HPDE6-E6E7 (cell line): ENCODE results near the gene CDK15.
"Not testable (repeated sequence)": the region's sequence is repeated elsewhere in the genome, so short reads cannot be mapped to it uniquely, and the experiment has no call there.

Experiments
- DNase-seq: peaks from one replicate; pipeline ENCODE4 v3.0.0; 2011; ENCODE audit warnings: missing footprints; ENCODE audit errors: extremely low spot score

The CDK15 gene

GRCh38 chr2:201806442-201807170 lies at the start of gene CDK15:
Gene CDK15, plus strand, starts transcription at chr2:201806537. Its CDS starts 128 bp downstream, at chr2:201806665.
- DNase-seq: no peak

- DNase-seq: no peak
Observed at GRCh38 chr2:201758234-201758633, 48.1 kb upstream of the CDK15 start.

- no peak for DNase-seq
Observed at GRCh38 chr2:201758873-201759272, 47.5 kb upstream of the CDK15 start.

GRCh38 chr2:201759567-201759966 lies 46.8 kb upstream of the CDK15 start:
- DNase-seq: no peak

- no peak for DNase-seq
Observed at GRCh38 chr2:201761101-201761500, 45.2 kb upstream of the CDK15 start.

- not testable (repeated sequence) for DNase-seq
Observed at GRCh38 chr2:201764469-201764868, 41.9 kb upstream of the CDK15 start.

- DNase-seq: no peak
Observed at GRCh38 chr2:201765799-201766198, 40.5 kb upstream of the CDK15 start.

DNA sequence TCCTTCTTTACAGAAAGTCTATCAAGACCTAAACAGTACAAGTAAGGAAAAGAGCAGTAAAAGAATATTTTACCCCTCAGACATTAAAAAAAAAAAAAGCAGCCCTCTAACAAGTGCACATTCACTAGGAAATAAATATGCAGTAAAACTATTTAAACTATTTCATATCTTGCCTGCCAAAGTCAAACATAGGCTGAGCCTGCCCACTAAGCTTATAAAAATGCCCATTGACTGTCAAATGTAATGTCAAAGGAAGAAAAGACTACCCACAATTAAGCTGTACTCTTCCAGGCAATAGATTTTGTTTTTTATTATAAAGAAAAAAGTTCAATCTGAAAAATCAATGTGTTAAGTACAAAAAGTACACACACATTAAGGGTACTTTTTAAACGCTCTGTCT lies 37.4 kb upstream of the CDK15 start:
- no peak for DNase-seq

GRCh38 chr2:201769666-201770373 lies 36.5 kb upstream of the CDK15 start:
- no peak for DNase-seq

DNA sequence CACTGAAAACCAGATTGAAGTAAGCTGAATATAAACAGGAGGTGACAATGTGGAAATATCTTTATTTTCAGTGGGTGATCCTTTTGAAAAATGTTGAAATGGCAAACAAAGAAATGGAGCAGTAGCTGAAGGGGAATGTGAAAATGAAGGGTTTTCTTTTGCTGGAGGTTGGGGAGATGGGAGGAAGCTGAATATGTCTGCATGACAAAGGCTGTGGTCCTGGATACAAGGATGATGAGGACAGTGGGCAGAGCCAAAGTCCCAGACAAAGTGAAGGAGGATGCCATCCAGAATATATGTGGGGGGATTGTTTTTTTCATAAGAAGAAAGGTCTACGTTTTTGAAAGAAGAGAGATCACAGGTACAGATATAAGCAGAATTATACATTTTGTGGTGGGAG lies 32.3 kb upstream of the CDK15 start:
- DNase-seq: no peak

DNA sequence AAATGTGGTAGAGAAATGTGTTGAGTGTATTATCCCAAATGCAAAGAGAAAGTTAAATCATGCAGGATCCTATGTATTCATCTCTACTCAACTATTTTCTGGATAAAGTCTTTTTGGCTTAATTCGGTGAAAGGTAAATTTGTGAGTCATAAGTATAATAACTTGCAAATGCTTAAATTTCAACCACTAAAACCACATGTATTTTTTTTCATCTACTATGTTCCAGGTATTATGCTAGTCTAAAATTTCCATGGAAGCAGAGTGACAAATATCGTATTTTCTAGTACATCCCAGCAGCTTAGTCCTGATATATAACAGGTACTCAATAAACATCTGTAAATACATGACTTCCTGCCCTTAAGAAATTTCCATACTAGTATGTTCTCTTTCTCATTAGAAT lies 31.8 kb upstream of the CDK15 start:
- no peak for DNase-seq

GRCh38 chr2:201775326-201775725 lies 31.0 kb upstream of the CDK15 start:
- no peak for DNase-seq

DNA sequence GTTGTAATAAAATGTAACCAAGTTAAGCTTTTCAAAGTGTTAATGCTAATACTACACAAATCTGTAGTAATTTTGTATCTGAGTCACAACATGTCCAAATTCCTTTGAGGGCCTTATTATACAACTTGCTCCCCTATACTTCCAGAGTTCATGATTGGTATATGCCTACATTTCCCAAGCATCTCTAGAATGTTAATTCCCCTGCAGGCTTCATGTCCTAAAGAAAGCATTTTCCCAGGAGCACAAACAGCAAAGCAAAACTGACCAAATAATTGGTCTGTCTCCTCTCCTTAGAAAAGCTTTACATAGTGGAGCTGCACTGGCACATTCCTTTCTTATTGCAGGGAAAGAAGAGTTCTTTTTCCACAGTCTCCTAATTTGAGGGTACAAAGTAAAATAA lies 29.3 kb upstream of the CDK15 start:
- DNase-seq: no peak

DNA sequence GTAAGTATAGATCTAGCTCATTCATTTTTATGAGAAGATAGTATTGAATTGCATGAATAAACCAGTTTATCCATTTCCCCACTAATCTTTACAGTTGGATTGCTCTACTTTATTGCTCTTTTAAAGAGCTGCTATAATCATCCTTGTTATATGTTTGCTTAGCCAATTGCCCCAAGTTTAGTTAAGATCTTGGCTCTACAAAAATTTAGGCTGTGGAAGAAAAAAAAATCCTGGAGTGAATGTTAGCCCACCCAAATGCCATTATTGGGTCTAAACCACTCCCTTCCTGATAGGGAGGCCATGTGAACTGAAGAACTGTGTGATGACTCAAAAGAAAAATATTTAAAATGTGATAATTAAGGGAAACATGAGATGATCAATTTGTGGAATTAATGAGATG lies 28.5 kb upstream of the CDK15 start:
- no peak for DNase-seq

DNA sequence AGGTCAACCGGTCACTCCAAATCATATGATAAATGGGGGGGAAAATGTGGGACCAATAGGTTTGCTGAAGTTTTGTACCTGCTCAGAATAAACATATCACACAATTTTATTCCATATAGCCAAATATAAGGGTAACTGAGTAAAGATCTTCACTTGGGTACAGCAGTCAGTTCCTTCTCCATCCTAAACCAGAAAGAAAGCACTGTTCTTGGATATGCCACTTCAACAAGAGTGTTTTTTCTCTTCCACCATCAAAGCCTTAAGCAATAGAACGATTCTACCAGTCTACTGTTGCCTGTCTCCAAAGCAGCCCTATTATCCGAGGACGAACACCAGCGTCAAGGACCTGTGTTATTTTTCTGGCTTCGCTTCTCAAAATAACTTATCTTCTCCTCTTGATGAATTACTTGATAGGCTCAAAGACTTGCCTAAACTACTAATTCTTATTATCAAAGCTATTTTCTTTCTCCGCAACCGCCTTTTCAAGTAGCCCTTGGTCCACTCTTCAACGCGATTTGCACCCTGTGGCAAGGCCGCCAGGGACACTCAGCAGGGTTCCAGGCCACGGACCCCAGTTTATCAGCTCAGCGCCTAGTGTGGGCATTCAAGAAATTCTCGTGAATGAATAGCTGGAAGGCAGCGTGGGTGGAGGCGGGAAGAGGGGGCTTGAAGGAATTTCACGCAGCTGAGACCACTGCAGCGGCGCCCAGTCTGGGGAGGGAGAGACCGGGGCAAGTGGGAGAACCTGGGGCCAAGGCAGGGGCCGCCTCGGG lies 26.2 kb upstream of the CDK15 start:
- DNase-seq: no peak

DNA sequence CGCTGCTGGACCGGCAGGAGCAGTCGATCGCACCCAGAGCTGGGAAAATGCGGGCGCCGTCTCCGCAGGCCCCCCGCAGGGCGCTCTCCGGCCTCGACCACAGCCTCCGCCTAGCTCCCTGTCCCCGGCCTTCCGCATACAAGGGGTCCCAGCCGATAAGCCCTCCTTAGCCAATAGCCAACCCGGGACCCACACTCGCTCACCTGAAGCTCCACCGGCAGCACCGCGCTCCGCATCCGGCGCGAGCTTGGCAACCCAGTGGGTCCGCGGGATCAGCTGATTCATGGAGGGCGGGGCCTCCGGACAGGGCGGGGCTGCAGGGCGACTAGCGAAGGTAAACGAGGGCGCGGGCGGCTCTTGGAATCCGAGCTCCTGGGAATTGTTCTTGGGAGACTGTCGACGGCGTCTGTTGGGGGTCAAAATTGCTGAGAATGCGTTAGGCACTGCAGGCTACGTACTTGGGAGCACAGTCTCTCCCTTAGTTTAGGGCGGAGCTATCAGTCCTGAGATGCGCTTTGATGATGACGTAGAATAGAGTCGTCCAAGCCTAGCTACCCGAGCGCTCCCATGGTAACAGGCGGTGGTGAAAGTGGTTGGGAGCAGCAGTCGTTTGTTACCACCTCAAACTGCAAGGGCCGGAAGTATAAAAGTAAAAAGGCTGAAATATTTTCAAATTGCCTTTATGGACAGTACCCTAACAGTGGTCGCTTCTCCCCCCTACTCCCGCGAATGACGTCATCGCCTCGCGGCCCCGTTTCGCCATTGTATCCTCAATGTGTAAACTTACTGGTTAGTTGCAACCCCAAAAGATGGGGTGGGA lies 25.5 kb upstream of the CDK15 start, which contains the start of gene ALS2:
Gene ALS2 (minus strand): TSS at position 260 of the 820 bp plus-strand sequence. CDS start 12,048 bp downstream, outside the sequence.
- peak; percentile 91 for DNase-seq

DNA sequence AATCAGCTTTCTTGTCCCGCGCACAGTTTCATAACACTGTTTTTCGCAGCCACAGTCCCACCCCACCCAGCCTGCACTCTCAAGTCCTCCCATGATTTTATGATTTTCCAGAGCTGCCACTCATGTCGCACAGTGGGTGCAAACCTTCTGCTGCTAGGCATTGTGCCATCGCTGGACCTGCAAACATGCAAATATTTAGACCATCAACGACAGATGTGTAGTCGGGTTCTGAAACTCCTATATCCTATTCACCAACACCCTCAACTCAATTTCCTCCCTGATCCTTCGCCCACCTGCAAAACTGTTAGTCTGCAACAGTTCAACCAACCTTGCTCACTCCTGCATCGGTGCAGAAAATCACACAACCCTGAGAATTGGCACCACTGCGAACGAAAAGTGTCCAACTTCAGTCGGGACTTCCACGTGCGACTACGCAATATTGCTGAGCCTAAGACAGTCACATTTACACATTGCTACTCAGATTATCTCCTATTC lies 24.7 kb upstream of the CDK15 start:
- DNase-seq: no peak

DNA sequence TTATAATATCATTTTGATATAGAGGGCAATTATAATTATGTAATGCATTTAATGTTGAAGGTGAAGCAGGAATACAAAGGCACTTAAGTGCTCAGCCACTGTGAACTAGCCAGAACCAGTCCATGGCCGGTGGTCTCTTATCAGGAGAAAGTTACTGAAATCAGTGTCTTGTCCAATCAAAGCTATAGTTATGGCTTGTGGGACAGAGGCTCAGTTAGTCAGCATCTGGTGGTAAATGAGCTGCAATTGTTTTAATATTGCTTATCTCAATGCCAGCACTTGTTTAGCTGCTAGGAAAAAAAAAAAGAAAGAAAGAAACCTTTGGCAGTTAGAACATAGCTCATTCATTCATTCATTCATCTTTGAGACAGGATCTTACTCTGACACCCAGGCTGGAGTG lies 21.8 kb upstream of the CDK15 start:
- no peak for DNase-seq

DNA sequence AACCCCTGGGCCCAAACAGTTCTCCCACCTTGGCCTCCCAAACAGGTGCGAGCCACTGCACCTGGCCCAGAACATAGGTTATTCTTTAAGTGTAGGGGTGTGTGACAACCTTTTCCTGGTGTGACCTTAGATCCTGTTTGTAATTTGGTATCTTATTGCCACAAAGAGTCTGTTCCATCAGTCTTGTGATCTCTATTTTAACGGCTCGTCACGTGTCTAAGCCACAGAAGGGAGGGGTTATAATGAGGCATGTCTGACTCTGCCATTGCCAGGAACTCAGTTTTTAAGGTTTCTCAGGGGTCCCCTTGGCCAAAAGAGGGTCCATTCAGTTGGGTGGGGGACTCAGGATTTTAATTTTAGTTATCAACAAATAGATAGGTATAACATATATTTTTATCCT lies 21.2 kb upstream of the CDK15 start:
- no peak for DNase-seq

GRCh38 chr2:201786471-201786870 lies 19.9 kb upstream of the CDK15 start:
- DNase-seq: no peak

GRCh38 chr2:201788371-201788770 lies 18.0 kb upstream of the CDK15 start:
- no peak for DNase-seq
